HepG2 (cell line): ENCODE measurements around the gene ZKSCAN5. TPM values are rescaled to one million over a fixed set of nuclear protein-coding genes. Genes with fewer than 3 reads are reported as not detected.
A peak's percentile ranks its signal among the peaks of the same experiment; 100 is the strongest.

Experiments used
- CENPX ChIP-seq: sonication (generic); formaldehyde crosslinking; IDR thresholded peaks from 2 replicates; pipeline ENCODE4 v1.9.0; 2021; ENCODE audit warnings: mild to moderate bottlenecking, missing genetic modification reagents, moderate library complexity
- DR1 ChIP-seq: sonication (generic); formaldehyde crosslinking; IDR thresholded peaks from 2 replicates; pipeline ENCODE4 v1.8.0; 2021; ENCODE audit warnings: mild to moderate bottlenecking, missing genetic modification reagents, inconsistent platforms
- E2F2 ChIP-seq: sonication (generic); formaldehyde crosslinking; IDR thresholded peaks from 2 replicates; pipeline ENCODE4 v1.4.0; 2020; ENCODE audit warnings: missing genetic modification reagents, borderline replicate concordance
- EHMT2 ChIP-seq: fragments of 200-600 bp; sonication (generic); IDR thresholded peaks from 2 replicates; pipeline ENCODE4 v1.7.0; 2017; ENCODE audit warnings: antibody characterized with exemption, low read depth, low read length, borderline replicate concordance
- GATAD2A ChIP-seq: IDR thresholded peaks from 2 replicates; pipeline ENCODE4 v1.6.1; 2016
- SMAD3 ChIP-seq: sonication (generic); formaldehyde crosslinking; IDR thresholded peaks from 2 replicates; pipeline ENCODE4 v1.4.0; 2020; ENCODE audit warnings: missing genetic modification reagents
- ZBED4 ChIP-seq: sonication (generic); formaldehyde crosslinking; IDR thresholded peaks from 2 replicates; pipeline ENCODE4 v1.4.0; 2020; ENCODE audit warnings: missing genetic modification reagents, borderline replicate concordance
- ZFAT ChIP-seq: sonication (generic); formaldehyde crosslinking; conservative IDR thresholded peaks from 2 replicates; pipeline ENCODE4 v1.8.1; 2023; ENCODE audit warnings: missing genetic modification reagents, inconsistent platforms
- ZFP90 ChIP-seq: sonication (generic); formaldehyde crosslinking; IDR thresholded peaks from 2 replicates; pipeline ENCODE4 v1.8.0; 2022; ENCODE audit warnings: missing genetic modification reagents, mild to moderate bottlenecking, inconsistent platforms, borderline replicate concordance
- polyA plus RNA-seq, 8 experiments: library from polyadenylated mRNA; depleted of rRNA in 3 of 8; stranded (reverse) in 7 of 8; unstranded in 1 of 8; fragments of >200 nt; fragmentation: Illumina TruSeq in 4 of 8; extraction: Trizol in 4 of 8; gene quantifications; 2 replicates each; pipeline versions ENCODE4 v1.2.1 to v1.2.3, GENCODE V29; 2011 to 2016; ENCODE audit warnings: low read depth in 4 of 8, missing spikeins in 1 of 8, mixed read lengths in 1 of 8; ENCODE audit not compliant: insufficient read depth in 1 of 8
- total RNA-seq, 5 experiments: library from RNA; depleted of rRNA; stranded (reverse); fragments of >200 nt; fragmentation: Illumina TruSeq; extraction: Trizol; gene quantifications; 2 replicates each; pipeline ENCODE4 v1.2.3, GENCODE V29; 2016; ENCODE audit warnings: low read depth in 1 of 5
- TF ChIP-seq, protein P1 (sequence below): sonication (generic); formaldehyde crosslinking; IDR thresholded peaks from 2 replicates; pipeline ENCODE4 v1.4.0; 2020; ENCODE audit warnings: missing genetic modification reagents, borderline replicate concordance
- TF ChIP-seq, protein P2 (sequence below): sonication (generic); formaldehyde crosslinking; IDR thresholded peaks from 2 replicates; pipeline ENCODE4 v1.5.0; 2020; ENCODE audit warnings: missing genetic modification reagents
- TF ChIP-seq, protein P3 (sequence below): sonication (generic); formaldehyde crosslinking; IDR thresholded peaks from 2 replicates; pipeline ENCODE4 v1.5.0; 2020; ENCODE audit warnings: missing genetic modification reagents
- TF ChIP-seq, protein P4 (sequence below): sonication (generic); formaldehyde crosslinking; IDR thresholded peaks from 2 replicates; pipeline ENCODE4 v1.4.0; 2020; ENCODE audit warnings: missing genetic modification reagents, mild to moderate bottlenecking, borderline replicate concordance

ZKSCAN5 gene
- total and polyA plus RNA-seq, 2 of the 13 experiments (the other 11 are each of a cell fraction or from before 2014, with no cell fraction given), result 5.5 to 11.7 TPM

DNA sequence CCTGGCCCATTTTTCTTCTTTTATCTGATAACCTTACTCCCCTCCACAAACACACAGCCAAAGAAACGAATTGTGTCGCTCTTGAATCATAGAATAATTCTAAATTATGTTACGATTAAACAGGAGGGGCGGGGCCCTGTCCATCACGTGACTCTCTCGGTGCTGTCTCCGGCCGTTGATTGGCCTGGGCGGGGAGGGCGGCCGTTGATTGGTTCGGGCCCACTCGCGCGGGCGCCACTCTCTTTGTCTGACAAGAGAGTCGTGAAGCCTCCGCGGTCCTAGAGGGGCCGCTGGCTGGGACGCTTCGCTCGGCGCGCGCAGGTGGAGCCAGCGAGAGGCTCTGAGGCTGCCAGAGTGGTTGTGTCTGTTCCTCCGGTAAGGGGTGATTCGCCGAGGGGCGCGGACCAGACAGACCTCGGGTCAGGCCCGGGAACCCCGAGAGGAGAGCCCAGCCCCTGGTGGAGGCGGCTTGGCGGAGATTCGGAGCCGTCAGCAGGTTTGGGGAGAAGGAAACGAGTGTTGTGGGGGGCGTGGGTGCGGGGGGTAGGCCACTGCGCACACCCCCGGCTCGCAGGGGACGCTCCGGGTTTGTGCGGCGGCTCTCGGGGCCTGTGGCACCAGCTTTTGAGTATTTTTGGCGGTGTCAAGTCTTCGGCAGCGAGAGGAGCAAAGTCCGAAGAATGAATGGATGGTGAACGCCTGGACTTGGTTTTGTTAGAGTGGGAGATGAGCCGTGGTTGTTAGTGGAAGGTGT is 31.7 kb upstream of the ZKSCAN5 start, which contains the start of gene ZNF789 (continued):
- TF ChIP-seq, protein P1, sequence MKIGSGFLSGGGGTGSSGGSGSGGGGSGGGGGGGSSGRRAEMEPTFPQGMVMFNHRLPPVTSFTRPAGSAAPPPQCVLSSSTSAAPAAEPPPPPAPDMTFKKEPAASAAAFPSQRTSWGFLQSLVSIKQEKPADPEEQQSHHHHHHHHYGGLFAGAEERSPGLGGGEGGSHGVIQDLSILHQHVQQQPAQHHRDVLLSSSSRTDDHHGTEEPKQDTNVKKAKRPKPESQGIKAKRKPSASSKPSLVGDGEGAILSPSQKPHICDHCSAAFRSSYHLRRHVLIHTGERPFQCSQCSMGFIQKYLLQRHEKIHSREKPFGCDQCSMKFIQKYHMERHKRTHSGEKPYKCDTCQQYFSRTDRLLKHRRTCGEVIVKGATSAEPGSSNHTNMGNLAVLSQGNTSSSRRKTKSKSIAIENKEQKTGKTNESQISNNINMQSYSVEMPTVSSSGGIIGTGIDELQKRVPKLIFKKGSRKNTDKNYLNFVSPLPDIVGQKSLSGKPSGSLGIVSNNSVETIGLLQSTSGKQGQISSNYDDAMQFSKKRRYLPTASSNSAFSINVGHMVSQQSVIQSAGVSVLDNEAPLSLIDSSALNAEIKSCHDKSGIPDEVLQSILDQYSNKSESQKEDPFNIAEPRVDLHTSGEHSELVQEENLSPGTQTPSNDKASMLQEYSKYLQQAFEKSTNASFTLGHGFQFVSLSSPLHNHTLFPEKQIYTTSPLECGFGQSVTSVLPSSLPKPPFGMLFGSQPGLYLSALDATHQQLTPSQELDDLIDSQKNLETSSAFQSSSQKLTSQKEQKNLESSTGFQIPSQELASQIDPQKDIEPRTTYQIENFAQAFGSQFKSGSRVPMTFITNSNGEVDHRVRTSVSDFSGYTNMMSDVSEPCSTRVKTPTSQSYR (CRISPR knock-in tag), result no peak
- TF ChIP-seq ZFAT (CRISPR knock-in tag), result no peak
- TF ChIP-seq ZBED4, result no peak
- TF ChIP-seq DR1 (CRISPR knock-in tag), result peak; percentile 65; the same call in 1 of the 2 replicates
- no peak for TF ChIP-seq SMAD3 (CRISPR knock-in tag)
- no peak for TF ChIP-seq CENPX
- no peak for TF ChIP-seq GATAD2A (CRISPR knock-in tag)
- TF ChIP-seq, protein P2, sequence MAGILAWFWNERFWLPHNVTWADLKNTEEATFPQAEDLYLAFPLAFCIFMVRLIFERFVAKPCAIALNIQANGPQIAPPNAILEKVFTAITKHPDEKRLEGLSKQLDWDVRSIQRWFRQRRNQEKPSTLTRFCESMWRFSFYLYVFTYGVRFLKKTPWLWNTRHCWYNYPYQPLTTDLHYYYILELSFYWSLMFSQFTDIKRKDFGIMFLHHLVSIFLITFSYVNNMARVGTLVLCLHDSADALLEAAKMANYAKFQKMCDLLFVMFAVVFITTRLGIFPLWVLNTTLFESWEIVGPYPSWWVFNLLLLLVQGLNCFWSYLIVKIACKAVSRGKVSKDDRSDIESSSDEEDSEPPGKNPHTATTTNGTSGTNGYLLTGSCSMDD (CRISPR knock-in tag), result no peak
- TF ChIP-seq E2F2 (CRISPR knock-in tag), result no peak
- TF ChIP-seq ZFP90 (CRISPR knock-in tag), result peak; percentile 32; the same call in 1 of the 2 replicates
- TF ChIP-seq, protein P3, sequence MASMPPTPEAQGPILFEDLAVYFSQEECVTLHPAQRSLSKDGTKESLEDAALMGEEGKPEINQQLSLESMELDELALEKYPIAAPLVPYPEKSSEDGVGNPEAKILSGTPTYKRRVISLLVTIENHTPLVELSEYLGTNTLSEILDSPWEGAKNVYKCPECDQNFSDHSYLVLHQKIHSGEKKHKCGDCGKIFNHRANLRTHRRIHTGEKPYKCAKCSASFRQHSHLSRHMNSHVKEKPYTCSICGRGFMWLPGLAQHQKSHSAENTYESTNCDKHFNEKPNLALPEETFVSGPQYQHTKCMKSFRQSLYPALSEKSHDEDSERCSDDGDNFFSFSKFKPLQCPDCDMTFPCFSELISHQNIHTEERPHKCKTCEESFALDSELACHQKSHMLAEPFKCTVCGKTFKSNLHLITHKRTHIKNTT (CRISPR knock-in tag), result no peak
- TF ChIP-seq, protein P4, sequence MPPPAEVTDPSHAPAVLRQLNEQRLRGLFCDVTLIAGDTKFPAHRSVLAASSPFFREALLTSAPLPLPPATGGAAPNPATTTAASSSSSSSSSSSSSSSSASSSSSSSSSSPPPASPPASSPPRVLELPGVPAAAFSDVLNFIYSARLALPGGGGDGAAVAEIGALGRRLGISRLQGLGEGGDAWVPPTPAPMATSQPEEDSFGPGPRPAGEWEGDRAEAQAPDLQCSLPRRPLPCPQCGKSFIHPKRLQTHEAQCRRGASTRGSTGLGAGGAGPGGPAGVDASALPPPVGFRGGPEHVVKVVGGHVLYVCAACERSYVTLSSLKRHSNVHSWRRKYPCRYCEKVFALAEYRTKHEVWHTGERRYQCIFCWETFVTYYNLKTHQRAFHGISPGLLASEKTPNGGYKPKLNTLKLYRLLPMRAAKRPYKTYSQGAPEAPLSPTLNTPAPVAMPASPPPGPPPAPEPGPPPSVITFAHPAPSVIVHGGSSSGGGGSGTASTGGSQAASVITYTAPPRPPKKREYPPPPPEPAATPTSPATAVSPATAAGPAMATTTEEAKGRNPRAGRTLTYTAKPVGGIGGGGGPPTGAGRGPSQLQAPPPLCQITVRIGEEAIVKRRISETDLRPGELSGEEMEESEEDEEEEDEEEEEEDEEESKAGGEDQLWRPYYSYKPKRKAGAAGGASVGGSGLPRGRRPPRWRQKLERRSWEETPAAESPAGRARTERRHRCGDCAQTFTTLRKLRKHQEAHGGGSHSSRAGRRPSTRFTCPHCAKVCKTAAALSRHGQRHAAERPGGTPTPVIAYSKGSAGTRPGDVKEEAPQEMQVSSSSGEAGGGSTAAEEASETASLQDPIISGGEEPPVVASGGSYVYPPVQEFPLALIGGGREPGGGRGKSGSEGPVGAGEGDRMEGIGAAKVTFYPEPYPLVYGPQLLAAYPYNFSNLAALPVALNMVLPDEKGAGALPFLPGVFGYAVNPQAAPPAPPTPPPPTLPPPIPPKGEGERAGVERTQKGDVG (CRISPR knock-in tag), result peak; percentile 61; the same call in 1 of the 2 replicates
- no peak for TF ChIP-seq EHMT2
